ENCODE results near the gene TMEM258. TPM values are rescaled to one million over a fixed set of nuclear protein-coding genes. Genes with fewer than 3 reads are reported as not detected.

Gene TMEM258
- polyA plus RNA-seq, 1 of the 3 experiments (the other 2 are of a cell fraction), result 454 TPM

DNA sequence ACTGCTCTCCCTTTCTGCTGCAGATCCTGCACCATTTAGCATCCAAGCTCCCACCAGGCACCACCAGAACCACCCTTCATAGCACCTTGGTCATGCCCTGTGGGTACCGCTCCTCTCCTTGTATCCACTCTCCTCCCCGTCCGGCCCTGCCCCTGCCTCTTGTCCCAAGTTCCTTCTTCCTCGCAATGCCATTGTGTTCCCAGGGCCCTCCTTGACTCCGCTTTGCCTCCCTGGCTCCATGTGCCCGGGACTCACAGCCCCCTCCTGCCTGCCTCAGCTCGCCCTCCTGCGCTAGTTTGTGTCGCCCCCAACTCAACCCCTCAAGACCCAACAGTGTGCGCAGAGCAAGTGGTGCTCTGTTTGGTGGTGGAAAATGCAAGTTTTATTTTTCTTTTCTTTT is 46.5 kb upstream of the TMEM258 start:
- H3K36me3 ChIP-seq (replicated peaks in 1 of 2; ENCODE audit: control insufficient read depth in 1 of 2, insufficient read depth in 2 of 2, low read length in 1 of 2), result peaks cover 12 to 44% of the 10 kb centered on the region in 2 experiments
- TF ChIP-seq FOSL2 (IDR thresholded peaks at IDR 0.05; ENCODE audit: borderline replicate concordance, low read depth) (no peak), CHD2 (IDR thresholded peaks at IDR 0.05; ENCODE audit: low read length, partially characterized antibody) (no peak), GABPA (IDR thresholded peaks at IDR 0.05; ENCODE audit: low read depth) (no peak), MXI1 (IDR thresholded peaks at IDR 0.05; ENCODE audit: low read depth, low read length) (no peak), JUND (IDR thresholded peaks at IDR 0.05) (no peak), POLR2AphosphoS5 (IDR thresholded peaks at IDR 0.05; ENCODE audit: low read depth, low read length) (no peak), FOXM1 (IDR thresholded peaks at IDR 0.05; ENCODE audit: low read depth) (no peak), RAD21 (IDR thresholded peaks at IDR 0.05; ENCODE audit: low read length) (no peak), YY1 (IDR thresholded peaks at IDR 0.05; ENCODE audit: low read depth) (no peak), NRF1 (IDR thresholded peaks at IDR 0.05; ENCODE audit: low read depth, low read length) (no peak), TEAD4 (IDR thresholded peaks at IDR 0.05; ENCODE audit: borderline replicate concordance, insufficient read depth) (no peak)
- TF ChIP-seq, protein P1, sequence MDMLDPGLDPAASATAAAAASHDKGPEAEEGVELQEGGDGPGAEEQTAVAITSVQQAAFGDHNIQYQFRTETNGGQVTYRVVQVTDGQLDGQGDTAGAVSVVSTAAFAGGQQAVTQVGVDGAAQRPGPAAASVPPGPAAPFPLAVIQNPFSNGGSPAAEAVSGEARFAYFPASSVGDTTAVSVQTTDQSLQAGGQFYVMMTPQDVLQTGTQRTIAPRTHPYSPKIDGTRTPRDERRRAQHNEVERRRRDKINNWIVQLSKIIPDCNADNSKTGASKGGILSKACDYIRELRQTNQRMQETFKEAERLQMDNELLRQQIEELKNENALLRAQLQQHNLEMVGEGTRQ (IDR thresholded peaks at IDR 0.05; ENCODE audit: borderline replicate concordance, low read depth, low read length), result no peak
- TF ChIP-seq, protein P2, sequence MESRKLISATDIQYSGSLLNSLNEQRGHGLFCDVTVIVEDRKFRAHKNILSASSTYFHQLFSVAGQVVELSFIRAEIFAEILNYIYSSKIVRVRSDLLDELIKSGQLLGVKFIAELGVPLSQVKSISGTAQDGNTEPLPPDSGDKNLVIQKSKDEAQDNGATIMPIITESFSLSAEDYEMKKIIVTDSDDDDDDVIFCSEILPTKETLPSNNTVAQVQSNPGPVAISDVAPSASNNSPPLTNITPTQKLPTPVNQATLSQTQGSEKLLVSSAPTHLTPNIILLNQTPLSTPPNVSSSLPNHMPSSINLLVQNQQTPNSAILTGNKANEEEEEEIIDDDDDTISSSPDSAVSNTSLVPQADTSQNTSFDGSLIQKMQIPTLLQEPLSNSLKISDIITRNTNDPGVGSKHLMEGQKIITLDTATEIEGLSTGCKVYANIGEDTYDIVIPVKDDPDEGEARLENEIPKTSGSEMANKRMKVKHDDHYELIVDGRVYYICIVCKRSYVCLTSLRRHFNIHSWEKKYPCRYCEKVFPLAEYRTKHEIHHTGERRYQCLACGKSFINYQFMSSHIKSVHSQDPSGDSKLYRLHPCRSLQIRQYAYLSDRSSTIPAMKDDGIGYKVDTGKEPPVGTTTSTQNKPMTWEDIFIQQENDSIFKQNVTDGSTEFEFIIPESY (IDR thresholded peaks at IDR 0.05; ENCODE audit: borderline replicate concordance, low read depth), result no peak
- TF ChIP-seq, protein P3, sequence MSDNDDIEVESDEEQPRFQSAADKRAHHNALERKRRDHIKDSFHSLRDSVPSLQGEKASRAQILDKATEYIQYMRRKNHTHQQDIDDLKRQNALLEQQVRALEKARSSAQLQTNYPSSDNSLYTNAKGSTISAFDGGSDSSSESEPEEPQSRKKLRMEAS (IDR thresholded peaks at IDR 0.05; ENCODE audit: low read depth), result no peak
- TF ChIP-seq, protein P4, sequence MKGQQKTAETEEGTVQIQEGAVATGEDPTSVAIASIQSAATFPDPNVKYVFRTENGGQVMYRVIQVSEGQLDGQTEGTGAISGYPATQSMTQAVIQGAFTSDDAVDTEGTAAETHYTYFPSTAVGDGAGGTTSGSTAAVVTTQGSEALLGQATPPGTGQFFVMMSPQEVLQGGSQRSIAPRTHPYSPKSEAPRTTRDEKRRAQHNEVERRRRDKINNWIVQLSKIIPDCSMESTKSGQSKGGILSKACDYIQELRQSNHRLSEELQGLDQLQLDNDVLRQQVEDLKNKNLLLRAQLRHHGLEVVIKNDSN (IDR thresholded peaks at IDR 0.05; ENCODE audit: borderline replicate concordance, low read depth), result no peak
- no peak overlapping the region for H3K4me3 ChIP-seq (ENCODE audit: low read depth in 2 of 2, low read length in 1 of 2)
- 95% methylated on average over 10 of the region's 10 CpGs for WGBS (ENCODE audit: low lambda C conversion rate)
- no peak overlapping the region for H3K9ac ChIP-seq
- H3K4me2 ChIP-seq, result no peak overlapping the region
- no peaks in the 10 kb centered on the region for H3K9me3 ChIP-seq
- no peak for DNase-seq
- H3K27ac ChIP-seq (ENCODE audit: low read depth in 2 of 2, low read length in 1 of 2), result no peak overlapping the region
- no peaks in the 10 kb centered on the region for H3K9me2 ChIP-seq
- H4K20me1 ChIP-seq (ENCODE audit: insufficient read depth), result no peaks in the 10 kb centered on the region
- H3K79me2 ChIP-seq (ENCODE audit: insufficient read depth), result peaks cover 8% of the 10 kb centered on the region; the same call in 1 of the 2 replicates
- POLR2A ChIA-PET, result no interaction called here
- H2AFZ ChIP-seq (ENCODE audit: low read depth), result no peak overlapping the region
- CTCF ChIA-PET, result interaction anchor here (1.4 to 1.6 kb wide), 2 partner anchors 10 to 109 kb away, joined by 4 to 5 read pairs; no protein-coding TSS in a partner anchor
- peaks cover 11 to 17% of the 10 kb centered on the region in 2 experiments; a peak in 2 of 4 replicates for H3K4me1 ChIP-seq (ENCODE audit: control insufficient read depth in 1 of 2, insufficient read depth in 2 of 2, low read depth in 1 of 2, low read length in 1 of 2)
- no peaks in the 10 kb centered on the region for H3F3A ChIP-seq (replicated peaks; ENCODE audit: insufficient read depth)
- H3K27me3 ChIP-seq (ENCODE audit: insufficient read depth), result no peaks in the 10 kb centered on the region

Data from SK-N-SH (cell line).